ENCODE results near the gene PRELP.

DNA sequence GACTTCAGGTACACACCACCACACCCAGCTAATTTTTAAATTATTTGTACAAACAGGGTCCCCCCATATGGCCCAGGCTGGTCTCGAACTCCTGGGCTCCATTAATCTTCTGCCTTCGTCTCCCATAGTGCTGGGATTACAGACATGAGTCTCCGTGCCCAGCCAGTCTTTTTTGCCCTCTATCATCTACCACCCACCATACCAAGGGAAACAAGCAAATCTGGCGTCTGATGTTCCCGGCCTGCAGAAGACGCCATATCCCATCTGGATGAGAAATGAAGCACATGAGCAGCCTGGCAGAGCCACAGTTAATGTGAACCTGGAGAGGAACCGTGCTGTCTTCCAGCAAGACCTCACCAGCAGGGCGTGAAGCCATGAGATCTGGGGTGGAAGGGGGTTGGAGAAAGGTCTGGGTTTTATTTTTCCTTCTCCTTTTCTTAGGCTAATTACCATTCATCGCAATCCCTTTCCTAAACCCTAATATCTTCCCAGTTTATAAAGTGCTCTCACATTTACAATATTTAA is 1.8 kb upstream of the PRELP start:
- TF ChIP-seq POLR2A (IDR thresholded peaks at IDR 0.05) (no peak), POLR2AphosphoS5 (IDR thresholded peaks at IDR 0.05) (no peak)
- TF ChIP-seq, protein P1, sequence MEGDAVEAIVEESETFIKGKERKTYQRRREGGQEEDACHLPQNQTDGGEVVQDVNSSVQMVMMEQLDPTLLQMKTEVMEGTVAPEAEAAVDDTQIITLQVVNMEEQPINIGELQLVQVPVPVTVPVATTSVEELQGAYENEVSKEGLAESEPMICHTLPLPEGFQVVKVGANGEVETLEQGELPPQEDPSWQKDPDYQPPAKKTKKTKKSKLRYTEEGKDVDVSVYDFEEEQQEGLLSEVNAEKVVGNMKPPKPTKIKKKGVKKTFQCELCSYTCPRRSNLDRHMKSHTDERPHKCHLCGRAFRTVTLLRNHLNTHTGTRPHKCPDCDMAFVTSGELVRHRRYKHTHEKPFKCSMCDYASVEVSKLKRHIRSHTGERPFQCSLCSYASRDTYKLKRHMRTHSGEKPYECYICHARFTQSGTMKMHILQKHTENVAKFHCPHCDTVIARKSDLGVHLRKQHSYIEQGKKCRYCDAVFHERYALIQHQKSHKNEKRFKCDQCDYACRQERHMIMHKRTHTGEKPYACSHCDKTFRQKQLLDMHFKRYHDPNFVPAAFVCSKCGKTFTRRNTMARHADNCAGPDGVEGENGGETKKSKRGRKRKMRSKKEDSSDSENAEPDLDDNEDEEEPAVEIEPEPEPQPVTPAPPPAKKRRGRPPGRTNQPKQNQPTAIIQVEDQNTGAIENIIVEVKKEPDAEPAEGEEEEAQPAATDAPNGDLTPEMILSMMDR (IDR thresholded peaks at IDR 0.05): no peak

Measured in sigmoid colon (tissue), 4 donors.